ENCODE measurements around the gene AMOTL1.

Gene AMOTL1

GRCh38 chr11:94854770-94855633 is 86.8 kb downstream of the AMOTL1 start:
- Histone ChIP-seq H2BK5ac (ENCODE audit: low read depth, low read length, poor library complexity, severe bottlenecking) (no peak overlapping the region), H3K36me3 (ENCODE audit: control insufficient read depth in 1 of 2, insufficient read depth in 2 of 2, low read depth in 1 of 2, low read length in 2 of 2) (peaks cover 36 to 97% of the 10 kb centered on the region in 2 experiments), H3K4me3 (ENCODE audit: insufficient read depth in 1 of 2, low read depth in 1 of 2, low read length in 2 of 2) (no peak overlapping the region), H3K79me1 (replicated peaks; ENCODE audit: low read length, poor library complexity, severe bottlenecking) (peaks cover 27% of the 10 kb centered on the region), H2BK120ac (ENCODE audit: low read depth, low read length) (no peak overlapping the region), H3K9ac (ENCODE audit: low read length) (no peak overlapping the region), H3K14ac (ENCODE audit: low read length in 2 of 2) (no peak overlapping the region), H3K23ac (ENCODE audit: low read length in 2 of 2) (no peak overlapping the region), H3K9me3 (ENCODE audit: control insufficient read depth, low read length) (no peaks in the 10 kb centered on the region), H2AFZ (ENCODE audit: low read depth, low read length) (no peak overlapping the region), H2BK12ac (ENCODE audit: low read length in 2 of 2) (no peak overlapping the region), H3K27ac (ENCODE audit: low read length, poor library complexity, severe bottlenecking) (no peak overlapping the region), H3K4ac (ENCODE audit: low read depth in 1 of 2, low read length in 2 of 2) (no peak overlapping the region), H3K18ac (ENCODE audit: low read depth in 1 of 2, low read length in 2 of 2) (no peak overlapping the region), H3K4me2 (ENCODE audit: low read length, poor library complexity, severe bottlenecking) (no peak overlapping the region), H3K4me1 (ENCODE audit: control insufficient read depth, insufficient read depth, low read depth, low read length) (peaks cover 9% of the 10 kb centered on the region), H4K91ac (ENCODE audit: low read length) (no peak overlapping the region), H4K8ac (ENCODE audit: low read length) (no peak overlapping the region), H3K27me3 (ENCODE audit: control insufficient read depth in 1 of 2, insufficient read depth in 1 of 2, low read length in 2 of 2) (no peaks in the 10 kb centered on the region), H2AK5ac (ENCODE audit: low read length, severe bottlenecking) (no peak overlapping the region), H2BK15ac (ENCODE audit: low read depth, poor library complexity, severe bottlenecking) (no peak overlapping the region)
- WGBS, result 94% methylated on average over 8 of the region's 8 CpGs
- no peak for DNase-seq

- no peak overlapping the region for H2BK15ac ChIP-seq (ENCODE audit: low read depth, poor library complexity, severe bottlenecking)
- WGBS, result 100% methylated on average over 4 of the region's 5 CpGs
- no peak for DNase-seq
Measured at GRCh38 chr11:94855666-94856065, 87.5 kb downstream of the AMOTL1 start.

GRCh38 chr11:94856443-94856842 is 88.3 kb downstream of the AMOTL1 start:
- Histone ChIP-seq H2BK5ac (ENCODE audit: low read depth, low read length, poor library complexity, severe bottlenecking) (no peak overlapping the region), H3K79me1 (replicated peaks; ENCODE audit: low read length, poor library complexity, severe bottlenecking) (peaks cover 23% of the 10 kb centered on the region), H4K91ac (ENCODE audit: low read length) (no peak overlapping the region), H4K8ac (ENCODE audit: low read length) (no peak overlapping the region), H3K9ac (ENCODE audit: low read length) (no peak overlapping the region), H2BK120ac (ENCODE audit: low read depth, low read length) (no peak overlapping the region), H3K4me3 (ENCODE audit: insufficient read depth in 1 of 2, low read depth in 1 of 2, low read length in 2 of 2) (no peak overlapping the region), H3K4me1 (ENCODE audit: control insufficient read depth, insufficient read depth, low read depth, low read length) (peaks cover 9% of the 10 kb centered on the region), H3K27ac (ENCODE audit: low read length, poor library complexity, severe bottlenecking) (no peak overlapping the region), H3K23ac (ENCODE audit: low read length in 2 of 2) (no peak overlapping the region), H3K18ac (ENCODE audit: low read depth in 1 of 2, low read length in 2 of 2) (no peak overlapping the region), H3K27me3 (ENCODE audit: control insufficient read depth in 1 of 2, insufficient read depth in 1 of 2, low read length in 2 of 2) (no peaks in the 10 kb centered on the region), H3K4ac (ENCODE audit: low read depth in 1 of 2, low read length in 2 of 2) (no peak overlapping the region), H2AFZ (ENCODE audit: low read depth, low read length) (no peak overlapping the region), H2BK12ac (ENCODE audit: low read length in 2 of 2) (no peak overlapping the region), H2AK5ac (ENCODE audit: low read length, severe bottlenecking) (no peak overlapping the region), H3K9me3 (ENCODE audit: control insufficient read depth, low read length) (no peaks in the 10 kb centered on the region), H3K14ac (ENCODE audit: low read length in 2 of 2) (no peak overlapping the region), H3K36me3 (ENCODE audit: control insufficient read depth in 1 of 2, insufficient read depth in 2 of 2, low read depth in 1 of 2, low read length in 2 of 2) (peaks cover 40 to 97% of the 10 kb centered on the region in 2 experiments), H2BK15ac (ENCODE audit: low read depth, poor library complexity, severe bottlenecking) (no peak overlapping the region), H3K4me2 (ENCODE audit: low read length, poor library complexity, severe bottlenecking) (no peak overlapping the region)
- no peak for DNase-seq
- WGBS, result 86% methylated on average over 6 of the region's 6 CpGs

More at GRCh38 chr11:94855666-94856065, 87.5 kb downstream of the AMOTL1 start:
- Histone ChIP-seq H3K18ac (ENCODE audit: low read depth in 1 of 2, low read length in 2 of 2) (no peak overlapping the region), H3K79me1 (replicated peaks; ENCODE audit: low read length, poor library complexity, severe bottlenecking) (peaks cover 21% of the 10 kb centered on the region), H3K9me3 (ENCODE audit: control insufficient read depth, low read length) (no peaks in the 10 kb centered on the region), H2BK5ac (ENCODE audit: low read depth, low read length, poor library complexity, severe bottlenecking) (no peak overlapping the region), H3K27me3 (ENCODE audit: control insufficient read depth in 1 of 2, insufficient read depth in 1 of 2, low read length in 2 of 2) (no peaks in the 10 kb centered on the region), H3K36me3 (ENCODE audit: control insufficient read depth in 1 of 2, insufficient read depth in 2 of 2, low read depth in 1 of 2, low read length in 2 of 2) (peaks cover 32 to 97% of the 10 kb centered on the region in 2 experiments), H3K4me2 (ENCODE audit: low read length, poor library complexity, severe bottlenecking) (no peak overlapping the region), H3K27ac (ENCODE audit: low read length, poor library complexity, severe bottlenecking) (no peak overlapping the region), H2AK5ac (ENCODE audit: low read length, severe bottlenecking) (no peak overlapping the region), H3K4me3 (ENCODE audit: insufficient read depth in 1 of 2, low read depth in 1 of 2, low read length in 2 of 2) (no peak overlapping the region), H3K14ac (ENCODE audit: low read length in 2 of 2) (no peak overlapping the region), H4K8ac (ENCODE audit: low read length) (no peak overlapping the region), H3K9ac (ENCODE audit: low read length) (no peak overlapping the region), H2BK12ac (ENCODE audit: low read length in 2 of 2) (no peak overlapping the region), H2BK120ac (ENCODE audit: low read depth, low read length) (no peak overlapping the region), H2AFZ (ENCODE audit: low read depth, low read length) (no peak overlapping the region), H3K23ac (ENCODE audit: low read length in 2 of 2) (no peak overlapping the region), H3K4ac (ENCODE audit: low read depth in 1 of 2, low read length in 2 of 2) (no peak overlapping the region), H3K4me1 (ENCODE audit: control insufficient read depth, insufficient read depth, low read depth, low read length) (peaks cover 9% of the 10 kb centered on the region), H4K91ac (ENCODE audit: low read length) (no peak overlapping the region)

- Histone ChIP-seq H3K79me1 (replicated peaks; ENCODE audit: low read length, poor library complexity, severe bottlenecking) (peaks cover 22% of the 10 kb centered on the region), H4K8ac (ENCODE audit: low read length) (no peak overlapping the region), H2AFZ (ENCODE audit: low read depth, low read length) (no peak overlapping the region), H2BK5ac (ENCODE audit: low read depth, low read length, poor library complexity, severe bottlenecking) (no peak overlapping the region), H2BK120ac (ENCODE audit: low read depth, low read length) (no peak overlapping the region), H3K27ac (ENCODE audit: low read length, poor library complexity, severe bottlenecking) (no peak overlapping the region), H2BK15ac (ENCODE audit: low read depth, poor library complexity, severe bottlenecking) (no peak overlapping the region), H3K14ac (ENCODE audit: low read length in 2 of 2) (no peak overlapping the region), H3K9ac (ENCODE audit: low read length) (no peak overlapping the region), H3K4me1 (ENCODE audit: control insufficient read depth, insufficient read depth, low read depth, low read length) (peaks cover 9% of the 10 kb centered on the region), H3K9me3 (ENCODE audit: control insufficient read depth, low read length) (no peaks in the 10 kb centered on the region), H2AK5ac (ENCODE audit: low read length, severe bottlenecking) (no peak overlapping the region), H3K18ac (ENCODE audit: low read depth in 1 of 2, low read length in 2 of 2) (no peak overlapping the region), H3K4ac (ENCODE audit: low read depth in 1 of 2, low read length in 2 of 2) (no peak overlapping the region), H3K4me3 (ENCODE audit: insufficient read depth in 1 of 2, low read depth in 1 of 2, low read length in 2 of 2) (no peak overlapping the region), H3K36me3 (ENCODE audit: control insufficient read depth in 1 of 2, insufficient read depth in 2 of 2, low read depth in 1 of 2, low read length in 2 of 2) (peaks cover 44 to 97% of the 10 kb centered on the region in 2 experiments), H3K23ac (ENCODE audit: low read length in 2 of 2) (no peak overlapping the region), H3K4me2 (ENCODE audit: low read length, poor library complexity, severe bottlenecking) (no peak overlapping the region), H3K27me3 (ENCODE audit: control insufficient read depth in 1 of 2, insufficient read depth in 1 of 2, low read length in 2 of 2) (no peaks in the 10 kb centered on the region), H2BK12ac (ENCODE audit: low read length in 2 of 2) (no peak overlapping the region), H4K91ac (ENCODE audit: low read length) (no peak overlapping the region)
- WGBS, result 100% methylated on average over 1 of the region's 2 CpGs
- no peak for DNase-seq
Measured at GRCh38 chr11:94857337-94857736, 89.2 kb downstream of the AMOTL1 start.
